ENCODE data around the gene GABBR2.

GABBR2 gene

DNA sequence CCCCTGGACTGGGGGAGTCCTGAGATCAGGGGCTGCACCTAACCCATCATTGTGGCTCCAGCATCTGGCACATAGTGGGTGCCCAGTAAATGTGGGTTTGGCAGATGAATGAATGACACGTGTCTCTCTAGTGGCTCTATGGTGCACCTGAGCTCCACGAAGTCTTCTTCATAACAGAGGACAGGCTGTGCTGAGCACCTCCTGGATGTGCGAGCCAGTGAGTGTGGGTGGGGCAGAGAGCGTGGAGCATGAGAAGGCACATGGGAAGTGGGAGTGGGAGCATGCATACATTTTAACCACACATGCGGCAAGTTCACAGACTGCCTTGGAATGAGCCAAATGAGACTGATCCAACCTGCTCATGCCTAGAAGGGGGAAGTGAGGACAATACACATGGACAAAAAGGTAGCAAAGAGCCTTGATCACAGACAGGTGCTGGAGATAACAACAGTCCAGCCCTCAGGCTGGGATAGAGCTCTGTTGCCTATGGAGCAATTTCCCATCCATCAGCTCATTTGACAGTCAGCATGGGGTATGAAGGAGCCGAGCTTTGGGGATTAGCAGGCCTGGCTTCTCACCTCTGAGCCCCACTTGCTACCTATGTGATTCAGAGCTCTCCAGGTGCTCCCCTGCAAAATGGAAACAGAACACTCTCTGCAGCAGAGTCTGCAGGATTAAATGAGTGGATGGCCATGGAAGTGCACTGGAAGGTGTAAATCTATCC, 377.0 kb downstream of the GABBR2 start:
- DNase-seq = no peak

DNA sequence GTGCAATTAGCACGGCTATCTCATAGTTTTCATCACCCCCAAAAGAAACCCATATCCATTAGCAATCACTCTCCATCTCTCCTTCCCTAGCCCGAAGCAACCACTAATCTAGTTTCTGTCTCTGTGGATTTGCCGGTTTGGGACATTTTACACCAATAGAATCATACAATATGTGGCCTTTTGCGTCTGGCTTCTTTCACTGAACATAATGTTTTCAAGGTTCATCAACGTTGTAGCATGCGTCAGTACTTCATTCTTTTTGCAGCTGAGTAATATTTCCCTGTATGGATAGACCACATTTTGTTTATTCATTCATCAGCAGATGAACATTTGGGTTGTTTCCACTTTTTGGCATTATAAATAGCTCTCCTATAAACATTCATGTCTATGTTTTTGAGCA, 377.9 kb downstream of the GABBR2 start:
- DNase-seq = no peak

DNA sequence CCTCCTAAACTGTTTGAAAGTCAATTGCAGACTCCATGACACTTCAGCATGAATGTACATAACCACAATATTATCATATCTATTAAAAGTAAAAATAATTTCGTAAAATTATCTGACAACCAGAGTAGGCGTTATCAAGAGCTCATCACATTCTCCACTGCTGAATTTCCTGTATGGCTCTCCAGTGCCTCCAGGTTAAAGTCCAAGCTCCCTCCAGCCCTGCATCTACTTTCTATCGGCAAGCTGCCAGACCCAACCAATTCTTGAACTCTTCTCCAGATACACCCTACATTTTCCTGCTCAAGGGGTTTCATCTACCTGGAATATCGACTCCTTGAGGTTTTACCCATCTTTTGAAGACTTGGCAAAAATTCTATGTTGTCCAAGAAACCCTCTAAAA, 378.8 kb downstream of the GABBR2 start:
- no peak for DNase-seq

DNA sequence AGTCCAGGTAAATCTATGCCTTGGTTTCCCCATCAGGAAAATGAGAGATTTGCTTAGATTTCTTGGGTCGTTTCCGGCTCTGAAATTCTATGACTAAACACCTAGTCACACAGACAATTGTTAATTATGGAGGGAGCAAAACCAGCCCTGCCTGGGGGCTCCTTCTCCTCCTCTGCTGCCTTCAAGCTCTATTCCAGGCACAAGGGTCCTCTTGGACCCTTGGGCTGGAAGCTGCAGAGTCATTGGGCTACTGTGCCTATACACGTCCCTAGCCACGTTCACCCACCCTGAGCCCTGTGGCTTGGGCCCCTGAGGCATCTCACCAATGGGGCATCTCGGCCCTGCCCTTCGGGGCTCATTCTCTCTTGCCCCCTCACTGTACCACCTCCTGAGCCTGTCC, 379.5 kb downstream of the GABBR2 start:
- no peak for DNase-seq

DNA sequence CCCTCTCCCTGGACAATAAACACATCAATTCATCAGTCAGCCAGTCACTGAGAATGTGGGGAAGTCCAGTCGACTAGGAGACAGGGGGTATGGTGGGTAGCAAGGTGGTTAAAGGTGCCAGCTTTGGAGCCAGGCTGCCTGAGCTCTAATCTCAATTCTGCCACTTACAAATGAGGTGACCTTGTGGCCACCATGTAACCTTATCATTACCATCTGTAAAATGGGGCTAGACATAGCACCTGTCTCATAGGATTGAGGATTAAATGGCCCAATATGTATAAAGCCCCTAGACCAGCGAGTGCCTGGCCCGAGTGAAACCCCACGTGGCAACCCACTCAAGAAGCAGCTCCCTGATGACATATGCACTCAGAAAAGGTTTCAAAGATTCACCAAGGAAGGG, 380.0 kb downstream of the GABBR2 start:
- no peak for DNase-seq

DNA sequence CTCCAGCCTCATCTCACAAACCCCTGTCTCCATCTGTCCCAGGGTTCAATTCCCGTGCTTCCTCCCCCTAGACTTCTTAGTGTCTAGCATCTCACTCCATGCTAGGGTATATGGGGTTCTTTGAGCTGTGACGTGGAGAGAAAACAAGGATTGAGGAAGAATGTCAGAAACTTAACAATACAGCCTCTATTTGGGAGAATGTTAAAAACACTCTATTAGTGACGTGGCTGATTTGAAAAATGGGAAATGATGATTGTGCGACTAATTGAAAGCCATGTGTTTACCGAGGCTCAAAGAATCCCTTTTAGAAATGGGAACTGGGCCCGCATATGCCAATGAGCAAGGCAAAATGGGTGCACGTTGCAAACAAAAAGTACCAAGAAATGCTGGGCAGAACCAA, 380.6 kb downstream of the GABBR2 start:
- no peak for DNase-seq

DNA sequence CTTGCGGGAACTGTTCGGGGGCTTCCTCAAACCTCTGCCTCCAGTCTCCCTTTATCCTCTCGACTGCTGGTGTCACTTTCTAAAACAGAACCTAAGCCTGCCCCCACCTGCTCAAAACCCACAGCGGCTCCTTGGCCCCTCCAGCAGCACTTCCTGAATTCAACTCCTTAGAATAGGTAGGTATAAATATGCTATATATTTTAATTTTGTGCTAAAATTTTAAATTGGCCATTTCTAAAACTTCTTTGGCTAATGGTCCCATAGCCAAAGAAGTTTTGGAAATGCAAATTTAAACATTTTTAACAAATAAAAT, 381.5 kb downstream of the GABBR2 start:
- DNase-seq = no peak

DNA sequence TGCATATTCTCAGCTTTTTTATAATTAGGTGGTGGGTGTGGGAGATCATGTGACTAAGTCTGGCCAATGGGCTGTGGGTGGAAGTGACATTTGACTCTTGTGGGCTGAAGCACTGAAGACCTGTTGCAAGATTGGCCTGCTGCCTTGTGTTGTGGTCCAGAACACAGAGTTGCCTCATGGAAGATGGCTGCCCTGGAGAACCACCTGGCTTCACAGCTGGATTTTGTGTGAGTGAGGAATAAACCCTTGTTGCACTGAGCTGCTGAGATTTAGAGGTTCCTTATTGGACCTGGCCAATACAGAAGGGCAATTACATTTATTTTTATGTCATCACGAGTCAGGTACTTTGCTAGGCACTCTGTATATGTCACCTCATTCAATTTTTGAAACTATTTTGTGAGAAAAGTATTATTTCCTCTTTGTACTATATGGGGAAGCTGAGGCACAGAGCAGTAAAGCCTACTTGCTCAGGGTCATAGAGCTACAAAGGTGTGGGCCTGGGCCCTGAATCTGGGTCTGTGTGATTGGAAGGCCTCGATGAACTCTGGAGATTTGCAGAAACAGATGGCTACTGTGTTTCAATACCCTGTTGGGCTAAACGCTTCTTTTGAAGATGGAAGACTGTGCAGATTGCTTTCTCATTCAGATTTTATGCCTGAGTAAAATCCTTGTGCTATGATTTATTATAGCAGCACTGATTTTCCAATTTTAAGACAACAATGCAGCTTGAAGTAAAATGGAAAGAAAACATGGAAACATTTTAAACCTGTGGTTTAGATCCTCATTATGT, 382.1 kb downstream of the GABBR2 start:
- no peak for DNase-seq

DNA sequence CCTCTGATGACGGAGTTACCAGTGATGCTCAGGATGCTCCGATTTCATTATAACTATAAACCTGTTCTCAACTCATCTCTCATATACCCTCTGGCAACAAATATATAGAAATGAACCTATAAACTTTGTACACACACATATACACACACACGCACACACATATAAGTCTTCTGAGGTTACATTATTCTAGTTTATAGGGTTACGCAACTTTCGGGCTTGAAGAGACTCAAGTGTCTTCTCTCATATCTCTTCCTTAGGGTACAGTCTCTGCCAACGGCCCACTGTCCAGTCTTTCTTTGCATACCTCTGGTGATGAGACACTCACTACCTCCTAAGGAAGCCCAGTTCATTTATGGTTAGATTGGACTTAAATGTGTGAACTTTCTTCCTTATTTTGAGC, 383.9 kb downstream of the GABBR2 start:
- DNase-seq = no peak

DNA sequence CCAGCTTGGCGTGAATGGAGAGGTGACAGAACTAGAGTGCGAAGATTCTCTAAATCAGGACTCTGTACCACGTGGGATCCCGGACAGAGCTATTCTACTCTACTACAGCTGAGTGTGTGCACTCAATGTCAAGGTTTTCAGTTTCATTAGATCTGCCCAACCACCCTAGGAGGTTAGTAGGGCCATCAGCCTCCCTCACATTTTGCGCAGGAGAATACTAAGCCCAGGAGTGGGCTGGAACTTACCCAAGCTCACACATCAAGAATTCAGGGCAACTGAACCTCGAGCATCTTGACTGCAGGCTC, 385.0 kb downstream of the GABBR2 start:
- DNase-seq = no peak

DNA sequence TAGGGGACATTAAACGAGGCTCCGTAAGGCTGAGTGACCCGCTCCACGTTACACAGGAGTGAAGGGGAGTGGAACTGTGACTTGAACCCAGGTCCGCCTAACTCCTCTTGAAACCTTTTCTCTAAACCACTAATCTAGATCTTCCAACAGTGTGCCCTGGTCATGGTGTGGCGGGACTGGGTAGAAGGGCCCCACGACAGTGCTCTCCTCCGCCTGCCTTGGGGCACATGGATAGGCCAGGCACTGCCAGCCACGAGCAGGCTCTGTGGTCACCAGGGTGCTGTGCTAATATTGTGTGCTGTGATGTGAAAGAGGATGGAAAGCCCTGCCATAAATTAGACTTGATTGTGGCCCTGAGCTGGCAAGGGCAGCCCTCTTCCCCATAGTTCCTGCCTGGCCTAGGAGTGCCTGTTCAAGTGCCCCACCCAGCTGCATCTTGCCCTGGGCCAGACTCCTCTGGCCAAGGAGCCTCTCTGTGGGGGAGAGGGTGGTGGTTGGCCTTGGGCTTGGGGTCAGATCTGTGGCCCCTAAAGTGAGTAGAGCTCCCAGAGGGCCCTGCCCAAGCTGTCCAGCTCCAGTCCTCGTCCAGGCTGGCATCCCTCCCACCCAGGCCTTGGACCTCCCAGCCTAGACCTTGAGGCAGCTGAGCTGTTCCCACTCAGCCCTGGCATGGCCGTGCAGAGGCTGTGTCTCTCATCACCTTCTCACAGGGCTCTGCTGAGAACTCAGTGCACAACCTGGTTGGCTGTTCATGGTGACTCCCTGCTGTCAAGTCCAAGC, 385.5 kb downstream of the GABBR2 start:
- no peak for DNase-seq

DNA sequence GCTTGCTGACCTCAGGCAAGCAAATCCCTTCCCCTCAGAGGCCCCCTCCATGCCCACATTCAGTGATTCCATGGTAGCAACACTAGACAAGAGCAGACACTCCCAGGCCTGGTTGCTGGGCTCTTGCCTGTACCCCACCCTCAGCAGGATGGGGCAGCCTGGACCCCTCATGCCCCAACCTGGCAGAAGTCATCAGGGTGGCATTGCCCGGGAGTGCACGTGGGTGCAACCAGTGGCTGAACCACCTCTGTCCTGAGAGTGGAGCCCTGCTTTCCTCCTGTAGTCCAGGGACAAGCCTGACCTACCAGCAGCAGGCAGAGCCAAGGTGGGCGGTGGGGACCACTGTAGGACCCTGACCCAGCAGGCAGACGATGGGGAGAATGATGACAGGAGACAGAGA, 387.5 kb downstream of the GABBR2 start:
- no peak for DNase-seq

DNA sequence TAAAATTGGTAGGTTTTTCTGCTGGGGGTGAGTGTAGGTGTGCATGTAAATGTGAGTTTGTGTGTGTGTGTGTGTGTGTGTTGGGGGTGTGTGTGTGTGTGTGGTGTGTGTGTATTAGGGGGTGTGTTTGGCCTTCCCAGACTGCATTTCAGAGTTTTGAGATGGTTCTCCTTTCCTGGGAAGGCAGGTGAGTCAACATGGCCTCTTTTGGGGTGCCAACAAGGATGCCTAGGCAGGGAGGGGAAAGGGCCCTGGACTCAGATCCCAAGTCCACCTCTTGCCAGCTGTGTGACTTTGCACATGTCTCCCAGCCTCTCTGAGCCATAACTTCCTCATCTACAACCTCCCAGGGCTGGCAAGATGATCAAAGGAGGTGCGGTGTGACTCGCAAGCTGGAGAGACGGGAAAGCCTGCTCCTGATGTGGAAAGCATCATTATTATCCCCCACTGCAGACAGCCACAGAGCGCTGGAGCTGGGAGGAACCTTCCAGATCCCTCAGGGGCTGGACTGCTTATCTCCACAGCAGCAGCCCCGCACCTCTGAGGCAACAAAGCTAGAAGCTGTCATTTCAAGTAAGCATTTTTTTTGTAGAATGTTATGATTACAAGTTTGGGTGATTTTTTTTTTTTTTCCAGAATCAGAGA, 389.8 kb downstream of the GABBR2 start:
- DNase-seq = no peak

DNA sequence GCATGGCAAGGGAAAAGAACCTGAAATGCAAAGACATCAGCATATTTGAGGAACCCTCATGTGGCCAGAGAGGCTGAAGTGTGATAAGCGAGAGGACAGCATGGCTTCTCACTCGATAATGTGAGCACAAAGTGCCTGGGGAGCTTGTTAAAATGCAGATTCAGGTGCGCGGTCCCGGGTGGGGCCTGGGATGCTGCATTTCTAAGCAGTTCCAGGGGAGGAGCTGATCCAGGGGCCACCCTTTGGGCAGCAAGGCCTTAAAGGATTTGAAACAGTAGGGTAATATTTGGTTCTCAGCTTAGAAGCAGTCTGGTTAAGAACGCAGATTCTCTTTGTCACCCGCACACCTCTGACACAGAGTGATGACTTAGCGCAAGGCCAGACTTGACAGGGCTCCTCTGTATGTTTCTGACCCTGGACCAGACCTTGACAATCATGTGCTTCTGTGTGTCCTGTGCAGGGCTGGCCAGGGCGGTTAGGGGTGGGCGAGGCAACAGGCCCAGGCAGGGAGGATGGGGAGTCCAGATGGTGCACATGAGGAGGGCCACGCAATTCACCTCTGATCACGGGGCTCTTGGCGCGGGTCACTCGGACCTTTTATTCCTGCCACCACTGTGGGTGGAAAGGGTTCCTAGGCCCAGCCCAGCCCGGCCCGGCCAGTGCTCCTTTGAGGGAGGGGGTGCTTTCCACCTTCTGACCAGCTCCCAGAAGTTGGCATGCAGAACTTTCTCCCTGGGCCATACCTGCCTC, 390.5 kb downstream of the GABBR2 start:
- no peak for DNase-seq

DNA sequence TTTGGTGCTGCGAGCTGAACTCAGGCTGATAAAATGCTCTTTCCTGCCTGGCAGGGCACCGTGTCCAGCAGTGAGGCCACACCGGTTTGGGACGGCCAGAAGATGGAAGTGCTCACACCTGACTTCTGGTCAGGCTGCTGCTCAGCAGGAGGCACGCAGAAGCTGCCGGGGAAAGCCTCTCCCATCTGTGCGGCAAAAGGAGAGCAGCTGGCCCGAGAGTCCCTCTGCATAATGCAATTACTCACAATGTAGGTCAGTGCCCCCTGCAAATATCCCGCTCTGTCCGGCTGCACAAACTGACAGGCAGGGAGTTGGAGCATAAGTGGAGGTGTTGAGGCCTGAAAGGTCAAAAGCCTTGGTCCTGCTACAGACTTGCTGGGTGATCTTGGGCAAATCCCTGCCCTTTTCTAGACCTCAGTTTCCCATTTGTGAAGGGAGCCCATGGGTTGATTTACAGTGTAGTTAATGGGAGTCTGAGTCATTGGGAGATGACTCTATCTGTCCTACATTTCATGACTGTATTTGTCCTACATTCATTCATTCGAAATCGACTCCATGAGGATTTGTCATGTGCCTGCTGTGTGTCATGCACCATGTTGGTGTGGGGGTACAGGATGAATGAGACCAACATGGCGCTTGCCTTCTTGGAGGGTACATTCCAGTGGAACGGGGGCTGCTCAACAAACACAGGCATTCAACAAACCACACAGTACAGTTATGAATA, 391.4 kb downstream of the GABBR2 start:
- DNase-seq = no peak

DNA sequence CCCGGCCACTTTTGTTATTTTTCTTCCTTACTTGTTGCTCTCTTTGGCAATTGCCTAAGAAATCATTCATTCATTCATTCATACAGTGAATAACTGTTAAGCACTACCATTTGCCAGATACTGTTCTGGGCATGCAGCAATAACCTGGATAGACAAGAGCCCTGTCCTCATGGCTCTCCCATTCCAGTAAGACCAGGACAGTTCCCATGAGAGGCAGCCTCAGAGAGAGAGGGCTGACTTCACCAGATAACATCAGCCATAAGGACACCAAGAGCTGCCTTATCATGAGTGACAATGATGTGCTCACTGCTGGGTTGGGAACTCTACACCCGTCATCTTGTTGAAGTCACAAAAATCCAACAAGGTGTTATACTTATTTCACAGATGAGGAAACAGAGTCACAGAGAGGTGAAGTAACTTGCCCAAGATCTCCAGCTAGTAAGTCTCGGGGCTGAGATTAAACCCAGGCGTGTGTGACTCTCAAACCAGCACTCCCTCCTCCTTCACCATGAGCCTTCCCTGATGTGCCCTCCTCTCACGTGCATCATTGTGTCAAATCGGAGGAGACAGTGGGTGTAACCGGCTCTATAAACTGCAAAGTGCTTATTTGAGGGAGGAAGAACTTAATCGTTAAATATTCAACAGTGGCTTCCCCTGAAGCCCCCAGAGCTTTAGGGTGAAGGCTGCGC, 392.1 kb downstream of the GABBR2 start:
- DNase-seq = no peak

DNA sequence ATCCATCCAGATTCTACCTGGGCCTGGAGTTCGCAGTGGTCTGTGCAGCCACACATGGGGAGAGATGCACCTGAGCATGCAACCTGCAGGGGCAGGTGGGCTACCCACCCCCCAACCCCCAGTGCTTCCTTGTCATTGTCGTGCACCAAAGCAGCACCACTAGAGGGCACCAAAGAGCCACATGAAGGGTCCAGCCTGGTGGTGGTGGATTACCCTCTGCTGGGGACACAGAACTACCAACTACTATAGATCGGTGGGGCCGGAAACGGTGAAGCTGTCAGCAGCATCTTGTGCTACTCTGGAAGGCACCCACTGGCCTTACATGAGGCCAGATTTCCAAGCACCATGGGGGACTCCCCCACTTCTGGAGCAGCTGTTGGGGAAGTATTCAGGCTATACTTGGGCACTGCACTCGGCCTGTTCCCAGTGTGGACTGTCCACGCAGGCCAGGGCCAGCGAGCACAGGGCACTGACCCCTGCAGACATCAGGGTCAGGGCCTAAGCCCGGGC, 393.1 kb downstream of the GABBR2 start:
- peak; percentile 74 for DNase-seq

DNA sequence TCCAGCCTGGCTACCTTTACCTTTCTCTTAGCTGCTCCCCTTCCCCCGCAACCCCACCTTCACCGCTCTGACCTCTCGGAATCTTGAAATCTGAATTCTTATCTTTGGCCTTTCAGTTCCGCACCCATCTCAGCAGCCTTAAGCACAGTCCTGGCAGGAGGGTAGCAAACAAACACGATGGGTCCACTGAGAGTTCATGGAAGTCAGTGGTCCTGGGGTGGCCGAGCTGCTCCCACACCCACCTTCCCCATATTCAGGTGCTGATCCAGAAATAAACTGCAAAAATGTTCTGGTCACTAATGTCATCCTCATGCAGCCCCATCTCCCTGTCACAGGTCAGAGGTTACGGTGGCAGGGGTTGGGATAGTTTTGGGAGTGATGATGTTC, 393.7 kb downstream of the GABBR2 start:
- no peak for DNase-seq

DNA sequence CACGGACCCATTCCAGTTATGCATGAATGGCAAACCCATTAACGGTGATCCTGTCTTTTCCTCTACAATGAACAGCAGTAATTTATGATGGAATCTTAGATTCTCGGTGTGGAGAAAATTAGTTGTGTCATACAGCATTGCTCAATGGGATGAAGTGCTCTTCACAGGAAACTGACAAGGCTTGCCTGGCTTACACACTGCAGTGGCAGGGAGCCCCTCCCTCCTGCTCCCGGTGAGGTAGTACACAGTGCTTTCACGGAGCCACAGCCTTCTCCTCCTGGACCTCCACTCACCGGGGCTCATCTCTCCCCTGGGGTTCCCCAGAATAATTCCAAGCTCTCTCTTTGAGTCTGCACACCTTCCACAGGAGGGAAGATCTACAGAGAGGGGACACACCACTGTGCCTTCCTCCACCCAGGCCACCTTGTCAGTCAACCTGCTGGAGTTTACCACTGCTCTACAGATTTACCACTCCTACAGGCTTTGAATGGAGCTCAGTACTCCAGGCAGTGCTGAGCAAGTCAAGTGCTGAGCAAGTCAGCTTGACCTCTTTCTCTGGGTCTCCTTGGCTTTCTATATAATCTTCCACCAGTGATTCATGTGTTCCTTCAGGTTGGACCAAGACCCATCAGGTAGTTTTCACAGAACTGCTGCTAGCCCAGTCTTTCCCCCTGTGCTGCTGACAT, 394.2 kb downstream of the GABBR2 start:
- DNase-seq = no peak

DNA sequence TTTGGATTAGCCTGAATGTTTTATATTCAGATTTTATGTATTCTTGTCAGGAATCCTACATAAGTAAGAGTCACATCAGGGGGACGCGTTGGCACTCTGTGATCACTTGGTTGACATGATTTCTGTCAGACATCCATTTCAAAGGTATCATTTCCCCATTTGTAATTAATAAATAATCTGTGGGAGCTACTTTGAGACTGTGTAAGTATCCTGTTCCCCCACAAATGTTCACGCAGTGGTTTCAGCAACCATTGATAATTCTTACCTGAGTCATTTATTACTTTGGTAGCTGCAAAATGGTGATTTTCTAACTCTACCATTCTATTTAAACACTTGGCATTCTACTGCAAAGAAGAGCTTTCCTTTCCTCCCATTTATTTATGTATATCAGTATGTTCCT, 396.4 kb downstream of the GABBR2 start:
- DNase-seq = no peak

DNA sequence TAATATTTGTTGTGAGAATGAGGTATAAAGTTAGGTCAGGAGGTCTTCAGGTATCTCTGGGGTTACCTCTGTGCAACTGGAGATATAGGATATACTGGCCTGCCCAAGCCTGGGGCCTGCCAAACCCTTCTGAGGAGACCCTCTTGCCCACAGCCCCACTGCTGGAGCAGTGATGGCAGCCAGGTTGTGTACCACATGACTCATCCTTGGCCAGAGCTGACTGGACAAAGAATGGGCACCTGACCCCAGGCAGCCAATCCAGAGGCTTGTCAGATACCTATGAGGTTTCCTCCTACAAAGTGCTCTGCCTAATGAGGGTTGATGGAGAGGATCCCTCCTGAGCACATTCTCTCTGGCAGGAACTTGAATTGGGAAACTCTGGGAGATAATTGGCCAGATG, 397.2 kb downstream of the GABBR2 start:
- DNase-seq = no peak

All from activated gamma-delta T cell treated with Interleukin-2 at 50 U/mL for 16 hours (primary cell).